Small intestine (tissue), 7 donors: ENCODE measurements around the gene THAP11. TPM values are rescaled to one million over a fixed set of nuclear protein-coding genes. Genes with fewer than 3 reads are reported as not detected.

Experiments
- DNase-seq, 2 donors: peaks; one replicate each; pipeline versions ENCODE4 v3.0.0 to v3.0.0-alpha.2; 2013
- FAIRE-seq: peaks from 2 replicates; lab custom pipeline; 2012; peaks lifted over from hg19 to GRCh38; lab: Jason Lieb, UNC
- H3K27ac ChIP-seq, 3 donors: one replicate each; pipeline ENCODE4 v1.5.1; 2013; ENCODE audit warnings: low read length in 2 of 3, mild to moderate bottlenecking in 2 of 3, control low read depth in 1 of 3, inconsistent platforms in 1 of 3, low read depth in 1 of 3, moderate library complexity in 1 of 3
- H3K27me3 ChIP-seq, 3 donors: one replicate each; pipeline ENCODE4 v1.6.1; 2013; ENCODE audit warnings: low read length in 3 of 3, inconsistent platforms in 1 of 3; ENCODE audit not compliant: control insufficient read depth in 3 of 3, insufficient read depth in 3 of 3
- H3K36me3 ChIP-seq, 3 donors: one replicate each; pipeline ENCODE4 v1.6.1; 2013; ENCODE audit warnings: low read length in 3 of 3, inconsistent platforms in 1 of 3, low read depth in 1 of 3, mild to moderate bottlenecking in 1 of 3, moderate library complexity in 1 of 3; ENCODE audit not compliant: control insufficient read depth in 3 of 3, insufficient read depth in 2 of 3
- H3K4me1 ChIP-seq, 3 donors: one replicate each; pipeline ENCODE4 v1.6.1; 2013; ENCODE audit warnings: low read length in 2 of 3, inconsistent platforms in 1 of 3, low read depth in 1 of 3, mild to moderate bottlenecking in 1 of 3, moderate library complexity in 1 of 3; ENCODE audit not compliant: control insufficient read depth in 3 of 3, insufficient read depth in 2 of 3
- H3K4me3 ChIP-seq, 3 donors: one replicate each; pipeline ENCODE4 v1.5.1; 2013; ENCODE audit warnings: low read length in 3 of 3, control low read depth in 1 of 3, inconsistent platforms in 1 of 3, low read depth in 1 of 3, mild to moderate bottlenecking in 1 of 3, moderate library complexity in 1 of 3
- H3K9me3 ChIP-seq, 2 donors: one replicate each; pipeline ENCODE4 v1.6.1; 2013; ENCODE audit warnings: low read depth in 1 of 2, low read length in 1 of 2; ENCODE audit not compliant: control insufficient read depth in 2 of 2, insufficient read depth in 1 of 2
- WGBS, 3 donors: extraction: QIAGEN DNeasy Blood & Tissue Kit; methylation state at CpG; one replicate each; pipeline ENCODE4 v1.1.7; 2013; 5-methylcytosine and 5-hydroxymethylcytosine counted together
- polyA plus RNA-seq, 4 donors: library from polyadenylated mRNA; stranded (reverse) in 3 of 4; unstranded in 1 of 4; fragments of 200-250 nt in 3 of 4; fragments of 120-200 nt in 1 of 4; gene quantifications; one replicate each; pipeline versions ENCODE4 v1.2.1 to v1.2.3, GENCODE V29; 2013
- donor health status: healthy with polysubstance abuse.
- donor health status: control.
- donor health status: control.
- donor health status: Bipolar disorder and iron deficiency.
- donor health status: healthy.

The THAP11 gene
- polyA plus RNA-seq, 4 donors = 15.0 to 25.0 (median 19.2) TPM

GRCh38 chr16:67872631-67873434 lies 30.7 kb downstream of the THAP11 start, which contains the start of gene EDC4:
Gene EDC4, plus strand, starts transcription at chr16:67873052. Its CDS starts 210 bp downstream, at chr16:67873262.
- peaks cover 4 to 64% (median 6%) of the 10 kb centered on the region in 3 donors for H3K36me3 ChIP-seq
- no peak for FAIRE-seq
- peak within 1 kb of the TSS; percentile 49 to 87 (median 78) for H3K27ac ChIP-seq
- DNase-seq = peak; percentile 79 to 91
- 1 to 2% (median 2%) methylated on average over 43 to 72 of the region's 72 CpGs for WGBS, 3 donors
- H3K4me1 ChIP-seq = peaks cover 0 to 17% (median 9%) of the 10 kb centered on the region in 3 donors
- H3K27me3 ChIP-seq = no peaks in the 10 kb centered on the region
- no peaks in the 10 kb centered on the region for H3K9me3 ChIP-seq
- peak within 1 kb of the TSS; percentile 86 to 94 (median 93) for H3K4me3 ChIP-seq

- Histone ChIP-seq H3K9me3 (no peaks in the 10 kb centered on the region), H3K4me3 (peak overlapping the region; percentile 86 to 94 (median 93)), H3K27ac (peak overlapping the region; percentile 49 to 87 (median 78)), H3K4me1 (peaks cover 0 to 17% (median 9%) of the 10 kb centered on the region in 3 donors), H3K27me3 (no peaks in the 10 kb centered on the region), H3K36me3 (peaks cover 8 to 64% (median 10%) of the 10 kb centered on the region in 3 donors)
- WGBS, 3 donors = 5 to 10% (median 6%) methylated on average over 23 of the region's 23 CpGs
- peak; percentile 60 to 66 for DNase-seq
- FAIRE-seq = no peak
These were observed 31.6 kb downstream of the THAP11 start for GRCh38 chr16:67873435-67874370.

GRCh38 chr16:67874372-67874771 lies 32.3 kb downstream of the THAP11 start:
- WGBS, 3 donors = 47 to 56% (median 50%) methylated on average over 3 of the region's 3 CpGs
- no peak for DNase-seq
- Histone ChIP-seq H3K27ac (peak overlapping the region in 1 of 3 donors; percentile 78), H3K4me1 (peaks cover 0 to 17% (median 9%) of the 10 kb centered on the region in 3 donors), H3K9me3 (no peaks in the 10 kb centered on the region), H3K36me3 (peaks cover 13 to 64% (median 16%) of the 10 kb centered on the region in 3 donors), H3K4me3 (peak overlapping the region in 2 of 3 donors; percentile 93 to 94), H3K27me3 (no peaks in the 10 kb centered on the region)
- FAIRE-seq = no peak

GRCh38 chr16:67877064-67877463 lies 34.9 kb downstream of the THAP11 start:
- no peaks in the 10 kb centered on the region for H3K9me3 ChIP-seq
- DNase-seq (no peak), FAIRE-seq (no peak)
- 94 to 97% (median 96%) methylated on average over 11 of the region's 11 CpGs for WGBS, 3 donors
- peaks cover 0 to 21% (median 9%) of the 10 kb centered on the region in 3 donors for H3K4me1 ChIP-seq
- no peak overlapping the region for H3K27ac ChIP-seq
- peaks cover 17 to 73% (median 36%) of the 10 kb centered on the region in 3 donors for H3K36me3 ChIP-seq
- H3K4me3 ChIP-seq = no peak overlapping the region
- no peaks in the 10 kb centered on the region for H3K27me3 ChIP-seq

GRCh38 chr16:67878232-67878631 lies 36.1 kb downstream of the THAP11 start:
- FAIRE-seq = no peak
- H3K27ac ChIP-seq = no peak overlapping the region
- H3K4me3 ChIP-seq = no peak overlapping the region
- WGBS, 3 donors = 83 to 97% (median 93%) methylated on average over 6 of the region's 6 CpGs
- H3K9me3 ChIP-seq = no peaks in the 10 kb centered on the region
- peaks cover 0 to 32% (median 9%) of the 10 kb centered on the region in 3 donors for H3K4me1 ChIP-seq
- no peak for DNase-seq
- H3K36me3 ChIP-seq = peaks cover 20 to 81% (median 46%) of the 10 kb centered on the region in 3 donors
- no peaks in the 10 kb centered on the region for H3K27me3 ChIP-seq

DNA sequence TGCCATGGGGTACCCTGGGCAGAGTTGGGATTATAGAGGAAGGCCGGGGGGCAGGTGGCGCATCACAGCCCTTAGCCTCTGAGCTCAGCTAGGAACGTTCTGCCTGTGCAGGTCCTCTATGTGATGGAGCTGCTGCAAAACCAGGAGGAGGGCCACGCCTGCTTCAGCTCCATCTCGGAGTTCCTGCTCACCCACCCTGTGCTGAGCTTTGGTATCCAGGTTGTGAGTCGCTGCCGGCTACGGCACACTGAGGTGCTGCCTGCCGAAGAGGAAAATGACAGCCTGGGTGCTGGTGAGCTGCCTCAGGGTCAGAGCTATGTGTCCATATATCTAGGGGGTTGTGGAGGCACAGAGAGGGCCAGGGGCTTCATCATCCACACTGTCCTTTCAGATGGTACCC lies 36.7 kb downstream of the THAP11 start:
- H3K27me3 ChIP-seq = no peaks in the 10 kb centered on the region
- no peak overlapping the region for H3K27ac ChIP-seq
- 94 to 97% (median 95%) methylated on average over 9 of the region's 9 CpGs for WGBS, 3 donors
- no peak for DNase-seq
- FAIRE-seq = no peak
- peaks cover 20 to 87% (median 46%) of the 10 kb centered on the region in 3 donors for H3K36me3 ChIP-seq
- H3K9me3 ChIP-seq = no peaks in the 10 kb centered on the region
- no peak overlapping the region for H3K4me3 ChIP-seq
- peaks cover 0 to 35% (median 9%) of the 10 kb centered on the region in 3 donors for H3K4me1 ChIP-seq

GRCh38 chr16:67879462-67879861 lies 37.3 kb downstream of the THAP11 start:
- Histone ChIP-seq H3K9me3 (no peaks in the 10 kb centered on the region), H3K4me3 (no peak overlapping the region), H3K27me3 (no peaks in the 10 kb centered on the region), H3K36me3 (peaks cover 20 to 89% (median 46%) of the 10 kb centered on the region in 3 donors), H3K4me1 (peaks cover 0 to 31% (median 3%) of the 10 kb centered on the region in 3 donors), H3K27ac (no peak overlapping the region)
- DNase-seq (no peak), FAIRE-seq (no peak)
- WGBS, 3 donors = 90 to 97% (median 94%) methylated on average over 12 of the region's 12 CpGs

GRCh38 chr16:67879936-67880335 lies 37.8 kb downstream of the THAP11 start:
- FAIRE-seq (no peak), DNase-seq (no peak)
- H3K4me3 ChIP-seq = no peak overlapping the region
- H3K9me3 ChIP-seq = no peaks in the 10 kb centered on the region
- H3K27ac ChIP-seq = no peak overlapping the region
- 86 to 92% (median 89%) methylated on average over 3 to 5 of the region's 5 CpGs for WGBS, 3 donors
- no peaks in the 10 kb centered on the region for H3K27me3 ChIP-seq
- H3K4me1 ChIP-seq = peaks cover 0 to 30% (median 0%) of the 10 kb centered on the region in 3 donors
- H3K36me3 ChIP-seq = peaks cover 20 to 94% (median 46%) of the 10 kb centered on the region in 3 donors
